ENCODE measurements around the gene CACFD1. TPM values are rescaled to one million over a fixed set of nuclear protein-coding genes. Genes with fewer than 3 reads are reported as not detected.

Gene CACFD1
- total RNA-seq, 1 donor from 2014 or later = 42.6 TPM

DNA sequence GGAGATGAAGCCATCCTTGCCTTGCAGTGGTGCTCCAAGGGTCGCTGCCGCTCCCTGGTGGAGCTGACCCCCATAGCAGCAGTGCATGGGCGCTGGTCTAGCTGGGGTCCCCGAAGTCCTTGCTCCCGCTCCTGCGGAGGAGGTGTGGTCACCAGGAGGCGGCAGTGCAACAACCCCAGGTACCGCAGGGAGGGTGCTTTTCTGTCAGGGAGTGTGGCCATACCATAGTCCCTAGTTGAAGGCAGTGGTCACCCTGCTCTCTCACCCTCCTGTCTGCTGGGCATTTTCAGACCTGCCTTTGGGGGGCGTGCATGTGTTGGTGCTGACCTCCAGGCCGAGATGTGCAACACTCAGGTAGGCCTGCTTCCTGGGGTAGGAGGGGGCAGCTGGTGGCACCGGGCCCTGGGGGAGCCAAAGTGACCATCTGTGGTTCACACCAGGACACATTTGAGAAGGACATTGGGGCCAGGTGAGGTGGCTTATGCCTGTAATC is 26.4 kb upstream of the CACFD1 start:
- Mint-ChIP-seq H3K36me3 (ENCODE audit: low read depth) (no peaks in the 10 kb centered on the region), H3K9me3 (no peaks in the 10 kb centered on the region), H3K27me3 (ENCODE audit: low read depth) (peaks cover 16% of the 10 kb centered on the region), H3K4me3 (no peak overlapping the region), H3K4me1 (no peaks in the 10 kb centered on the region), H3K27ac (ENCODE audit: unreplicated experiment) (no peak overlapping the region)
- DNase-seq (ENCODE audit: low read depth, low spot score) = no peak
- TF ChIP-seq, protein P1, sequence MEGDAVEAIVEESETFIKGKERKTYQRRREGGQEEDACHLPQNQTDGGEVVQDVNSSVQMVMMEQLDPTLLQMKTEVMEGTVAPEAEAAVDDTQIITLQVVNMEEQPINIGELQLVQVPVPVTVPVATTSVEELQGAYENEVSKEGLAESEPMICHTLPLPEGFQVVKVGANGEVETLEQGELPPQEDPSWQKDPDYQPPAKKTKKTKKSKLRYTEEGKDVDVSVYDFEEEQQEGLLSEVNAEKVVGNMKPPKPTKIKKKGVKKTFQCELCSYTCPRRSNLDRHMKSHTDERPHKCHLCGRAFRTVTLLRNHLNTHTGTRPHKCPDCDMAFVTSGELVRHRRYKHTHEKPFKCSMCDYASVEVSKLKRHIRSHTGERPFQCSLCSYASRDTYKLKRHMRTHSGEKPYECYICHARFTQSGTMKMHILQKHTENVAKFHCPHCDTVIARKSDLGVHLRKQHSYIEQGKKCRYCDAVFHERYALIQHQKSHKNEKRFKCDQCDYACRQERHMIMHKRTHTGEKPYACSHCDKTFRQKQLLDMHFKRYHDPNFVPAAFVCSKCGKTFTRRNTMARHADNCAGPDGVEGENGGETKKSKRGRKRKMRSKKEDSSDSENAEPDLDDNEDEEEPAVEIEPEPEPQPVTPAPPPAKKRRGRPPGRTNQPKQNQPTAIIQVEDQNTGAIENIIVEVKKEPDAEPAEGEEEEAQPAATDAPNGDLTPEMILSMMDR (conservative IDR thresholded peaks at IDR 0.05) = no peak

DNA sequence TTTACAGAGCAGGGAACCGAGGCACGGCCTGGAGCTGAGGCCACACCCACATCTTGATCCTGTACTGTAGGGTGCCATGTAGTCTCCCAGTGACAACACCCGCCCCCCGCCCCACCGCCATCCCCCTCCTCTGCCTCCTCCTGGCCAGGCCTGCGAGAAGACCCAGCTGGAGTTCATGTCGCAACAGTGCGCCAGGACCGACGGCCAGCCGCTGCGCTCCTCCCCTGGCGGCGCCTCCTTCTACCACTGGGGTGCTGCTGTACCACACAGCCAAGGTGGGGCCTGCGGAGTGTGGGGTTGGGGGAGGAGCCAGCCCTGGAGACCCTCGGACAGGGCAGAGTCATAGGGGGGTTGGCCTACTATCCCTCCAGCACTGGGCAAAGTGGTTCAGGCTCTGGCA is 23.1 kb upstream of the CACFD1 start:
- no peaks in the 10 kb centered on the region for H3K9me3 Mint-ChIP-seq
- H3K4me1 Mint-ChIP-seq = no peaks in the 10 kb centered on the region
- TF ChIP-seq, protein P1 (conservative IDR thresholded peaks at IDR 0.05) = no peak
- DNase-seq (ENCODE audit: low read depth, low spot score) = no peak
- H3K4me3 Mint-ChIP-seq = no peak overlapping the region
- no peaks in the 10 kb centered on the region for H3K36me3 Mint-ChIP-seq (ENCODE audit: low read depth)
- H3K27ac Mint-ChIP-seq (ENCODE audit: unreplicated experiment) = no peak overlapping the region
- H3K27me3 Mint-ChIP-seq (ENCODE audit: low read depth) = no peaks in the 10 kb centered on the region

DNA sequence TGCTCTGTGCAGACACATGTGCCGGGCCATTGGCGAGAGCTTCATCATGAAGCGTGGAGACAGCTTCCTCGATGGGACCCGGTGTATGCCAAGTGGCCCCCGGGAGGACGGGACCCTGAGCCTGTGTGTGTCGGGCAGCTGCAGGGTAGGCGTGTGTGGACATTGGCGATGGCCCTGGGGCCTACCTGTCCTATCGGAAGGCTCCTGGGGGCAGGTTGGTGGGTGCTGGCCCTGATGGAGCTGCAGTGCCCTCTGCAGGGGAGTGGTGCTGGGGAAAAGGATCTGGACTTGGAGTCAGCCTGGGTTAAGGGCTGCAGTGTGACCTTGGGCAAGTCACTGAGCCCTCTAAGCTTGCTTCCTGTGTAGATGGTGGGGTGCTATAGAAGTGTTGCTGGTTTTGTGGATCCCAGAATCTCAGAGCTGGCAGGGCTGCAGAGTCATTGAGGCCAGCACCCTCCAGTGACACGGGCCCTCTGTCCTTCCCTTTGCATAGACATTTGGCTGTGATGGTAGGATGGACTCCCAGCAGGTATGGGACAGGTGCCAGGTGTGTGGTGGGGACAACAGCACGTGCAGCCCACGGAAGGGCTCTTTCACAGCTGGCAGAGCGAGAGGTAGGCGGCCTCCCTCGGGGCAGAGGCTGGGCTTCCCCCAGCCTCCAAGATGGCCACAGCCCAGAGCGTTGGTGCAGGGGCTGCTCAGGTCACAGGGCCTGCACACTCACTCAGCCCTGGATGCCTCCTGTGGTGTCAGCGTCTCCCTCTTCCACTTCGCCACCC is 21.8 kb upstream of the CACFD1 start:
- Mint-ChIP-seq H3K4me3 (no peak overlapping the region), H3K9me3 (no peaks in the 10 kb centered on the region), H3K4me1 (no peaks in the 10 kb centered on the region), H3K27ac (ENCODE audit: unreplicated experiment) (no peak overlapping the region), H3K36me3 (ENCODE audit: low read depth) (no peaks in the 10 kb centered on the region), H3K27me3 (ENCODE audit: low read depth) (no peaks in the 10 kb centered on the region)
- TF ChIP-seq, protein P1 (conservative IDR thresholded peaks at IDR 0.05) = no peak
- no peak for DNase-seq (ENCODE audit: low read depth, low spot score)

DNA sequence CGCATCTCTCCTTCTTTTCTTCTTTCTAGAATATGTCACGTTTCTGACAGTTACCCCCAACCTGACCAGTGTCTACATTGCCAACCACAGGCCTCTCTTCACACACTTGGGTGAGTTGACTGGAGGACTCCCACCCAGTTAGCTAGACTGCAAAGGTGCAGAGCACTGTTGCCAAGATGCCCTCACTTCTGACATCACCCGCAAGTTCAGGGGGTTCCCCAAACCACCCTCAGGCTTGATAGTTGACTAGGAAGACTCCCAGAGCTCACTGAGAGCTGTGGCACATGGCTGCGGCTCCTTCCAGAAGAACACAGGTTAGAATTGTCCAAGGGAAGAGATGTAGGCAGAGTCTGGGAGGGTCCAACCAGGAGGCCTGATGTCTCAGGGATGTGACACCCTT is 20.4 kb upstream of the CACFD1 start:
- Mint-ChIP-seq H3K9me3 (no peaks in the 10 kb centered on the region), H3K4me1 (no peaks in the 10 kb centered on the region), H3K27ac (ENCODE audit: unreplicated experiment) (no peak overlapping the region), H3K27me3 (ENCODE audit: low read depth) (no peaks in the 10 kb centered on the region), H3K4me3 (no peak overlapping the region), H3K36me3 (ENCODE audit: low read depth) (no peaks in the 10 kb centered on the region)
- TF ChIP-seq, protein P1 (conservative IDR thresholded peaks at IDR 0.05) = no peak
- no peak for DNase-seq (ENCODE audit: low read depth, low spot score)

DNA sequence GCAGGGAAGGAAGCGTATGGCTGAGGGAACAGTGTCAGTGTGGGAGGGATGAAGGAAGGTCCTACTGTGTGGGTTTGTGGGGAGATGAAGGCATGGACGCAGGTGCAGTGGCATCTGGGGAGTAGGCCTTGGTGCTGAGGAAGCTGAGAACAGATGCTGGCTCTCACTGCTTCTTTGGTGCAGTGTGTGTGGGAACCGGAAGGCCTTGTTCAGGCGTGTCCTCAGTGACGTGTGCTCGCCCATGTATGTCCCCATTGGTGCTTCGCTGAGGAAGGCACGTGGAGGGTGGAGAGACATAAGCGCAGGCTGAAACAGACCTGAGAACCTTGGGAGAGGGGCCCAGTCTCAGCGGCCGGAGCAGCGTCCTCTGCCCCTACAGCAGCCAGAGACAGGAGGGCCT is 18.9 kb upstream of the CACFD1 start:
- DNase-seq (ENCODE audit: low read depth, low spot score) = no peak
- Mint-ChIP-seq H3K9me3 (no peaks in the 10 kb centered on the region), H3K36me3 (ENCODE audit: low read depth) (no peaks in the 10 kb centered on the region), H3K4me3 (no peak overlapping the region), H3K27ac (ENCODE audit: unreplicated experiment) (no peak overlapping the region), H3K4me1 (no peaks in the 10 kb centered on the region), H3K27me3 (ENCODE audit: low read depth) (no peaks in the 10 kb centered on the region)
- TF ChIP-seq, protein P1 (conservative IDR thresholded peaks at IDR 0.05) = no peak
